ENCODE data around the gene TOR4A.
"Not testable (repeated sequence)": the region's sequence is repeated elsewhere in the genome, so short reads cannot be mapped to it uniquely, and the experiment has no call there.

TOR4A gene

GRCh38 chr9:137320555-137321384, 43.2 kb downstream of the TOR4A start:
- no peak for DNase-seq

- DNase-seq, result no peak
Observed at GRCh38 chr9:137321726-137322361, 44.3 kb downstream of the TOR4A start.

- DNase-seq, result no peak
Observed at GRCh38 chr9:137323531-137324331, 46.2 kb downstream of the TOR4A start.

GRCh38 chr9:137325124-137325523, 47.6 kb downstream of the TOR4A start:
- DNase-seq, result no peak

GRCh38 chr9:137325799-137326198, 48.3 kb downstream of the TOR4A start:
- DNase-seq, result no peak

- DNase-seq, result no peak
Observed at GRCh38 chr9:137326445-137327065, 49.0 kb downstream of the TOR4A start.

- DNase-seq, result not testable (repeated sequence)
Observed at GRCh38 chr9:137327641-137328550, 50.4 kb downstream of the TOR4A start.

GRCh38 chr9:137329590-137329989, 52.1 kb downstream of the TOR4A start:
- not testable (repeated sequence) for DNase-seq

GRCh38 chr9:137330689-137331088, 53.2 kb downstream of the TOR4A start:
- no peak for DNase-seq

GRCh38 chr9:137331929-137332328, 54.4 kb downstream of the TOR4A start:
- no peak for DNase-seq

All from NCI-H1105 (cell line).